CD1c-positive myeloid dendritic cell (primary cell): Measurements from ENCODE around the gene PCGF1.
"Not testable (repeated sequence)": the region's sequence is repeated elsewhere in the genome, so short reads cannot be mapped to it uniquely, and the experiment has no call there.

Experiments used
- DNase-seq: peaks from one replicate; pipeline ENCODE4 v3.0.0-alpha.2; 2016; ENCODE audit errors: extremely low spot score

Gene PCGF1

DNA sequence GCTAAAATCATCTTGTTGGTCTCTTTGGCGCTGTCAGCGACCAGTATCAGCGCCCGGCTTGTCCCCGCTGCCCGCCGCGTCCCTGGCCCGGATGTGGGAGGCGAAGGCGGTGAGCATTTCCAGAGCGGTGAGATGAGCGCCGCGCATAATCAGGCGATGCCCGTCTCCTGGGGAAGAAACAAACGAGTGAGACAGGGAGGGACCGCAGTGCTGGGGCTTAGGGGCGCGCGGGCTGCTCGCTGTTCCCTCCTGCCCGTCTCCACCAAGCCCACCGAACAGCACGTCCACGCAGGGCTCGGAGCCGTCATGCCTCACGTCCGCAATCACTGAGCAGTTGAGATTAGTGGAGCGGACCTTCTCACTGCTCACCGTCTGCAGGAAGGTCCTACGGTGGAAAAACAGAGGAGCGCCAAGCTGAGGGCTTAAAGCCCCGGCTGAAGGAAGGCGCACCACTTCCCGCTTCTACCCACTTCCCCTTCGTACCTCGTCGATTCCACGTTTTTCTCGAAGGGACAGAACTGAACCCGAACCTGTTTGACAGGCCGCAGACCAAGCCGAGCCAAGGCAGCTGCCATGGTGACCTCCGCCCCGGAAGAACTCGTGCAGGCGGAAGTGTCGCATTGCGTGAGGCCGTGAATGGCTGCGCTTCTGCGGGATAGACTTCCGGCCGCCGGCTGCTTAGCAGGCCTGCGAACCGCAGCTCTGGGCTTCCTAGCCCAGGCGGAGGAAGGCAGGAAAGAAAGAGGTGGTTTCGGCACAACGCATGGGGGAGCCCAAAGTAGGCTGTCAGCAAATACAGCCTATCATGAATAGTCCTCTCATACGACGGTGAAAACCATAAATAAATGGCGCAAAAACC lies 35.2 kb downstream of the PCGF1 start, which contains the start of gene MRPL53:
Gene MRPL53 (minus strand): TSS at position 595 of the 859 bp plus-strand sequence. CDS start 20 bp downstream, at position 575.
- DNase-seq, result peak; percentile 96

GRCh38 chr2:74471332-74472065 lies 36.0 kb downstream of the PCGF1 start:
- no peak for DNase-seq

- not testable (repeated sequence) for DNase-seq
These were observed 36.8 kb downstream of the PCGF1 start for GRCh38 chr2:74470742-74471141.

- DNase-seq, result no peak
These were observed 43.1 kb downstream of the PCGF1 start for GRCh38 chr2:74464406-74464805.

GRCh38 chr2:74462786-74463105 lies 44.7 kb downstream of the PCGF1 start:
- no peak for DNase-seq

GRCh38 chr2:74462054-74462785 lies 45.3 kb downstream of the PCGF1 start:
- no peak for DNase-seq

GRCh38 chr2:74461187-74462053 lies 46.1 kb downstream of the PCGF1 start:
- no peak for DNase-seq

GRCh38 chr2:74460187-74460586 lies 47.3 kb downstream of the PCGF1 start:
- DNase-seq, result not testable (repeated sequence)

- DNase-seq, result not testable (repeated sequence)
These were observed 47.9 kb downstream of the PCGF1 start for GRCh38 chr2:74459503-74460118.

GRCh38 chr2:74458938-74459363 lies 48.5 kb downstream of the PCGF1 start:
- no peak for DNase-seq

DNA sequence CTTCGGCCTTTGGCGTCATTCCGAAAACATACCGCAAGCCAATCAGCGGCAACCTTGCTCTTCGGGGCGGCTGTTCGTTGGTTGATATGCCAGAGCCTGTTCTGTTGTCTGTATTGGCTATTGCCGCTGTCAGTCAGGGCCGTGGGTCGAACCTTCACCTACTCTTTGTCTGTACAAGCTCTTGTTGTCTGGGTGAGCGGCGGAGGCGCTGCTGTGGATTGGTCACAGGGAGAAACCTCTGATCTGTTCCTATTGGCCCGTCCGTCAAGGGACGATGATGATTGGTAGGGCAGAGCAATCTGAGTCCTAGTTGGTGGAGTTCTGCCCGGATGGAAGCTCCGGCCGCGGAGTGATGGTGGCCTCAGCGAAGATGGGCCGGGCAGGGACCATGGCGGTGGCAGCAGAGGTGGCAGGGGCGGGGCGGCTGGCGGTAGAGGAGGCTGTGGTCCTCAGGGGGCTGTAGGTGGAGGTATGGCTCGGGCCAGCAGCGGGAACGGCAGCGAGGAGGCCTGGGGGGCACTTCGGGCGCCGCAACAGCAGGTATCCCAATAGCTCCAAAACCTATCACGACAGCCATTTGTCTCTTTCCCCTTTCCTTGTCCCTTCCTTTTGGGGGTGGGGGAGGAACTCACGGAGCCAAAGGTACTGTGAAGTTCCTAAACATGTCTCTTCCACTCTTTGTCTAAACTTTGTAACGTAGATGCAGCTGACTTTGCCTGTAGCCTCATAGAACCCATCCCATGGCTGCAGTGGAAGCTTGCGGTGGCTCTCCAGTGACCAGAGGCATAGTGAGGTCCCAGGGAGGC lies 49.2 kb downstream of the PCGF1 start, which contains the start of gene WBP1:
Gene WBP1 (plus strand): TSS at position 307 of the 806 bp plus-strand sequence. CDS start 165 bp downstream, at position 472.
- peak; percentile 100 for DNase-seq

- DNase-seq, result peak; percentile 60
These were observed 49.9 kb downstream of the PCGF1 start for GRCh38 chr2:74457549-74458131.

- no peak for DNase-seq
These were observed 50.4 kb downstream of the PCGF1 start for GRCh38 chr2:74457129-74457548.
